CD4-positive, alpha-beta T cell treated with Interleukin-6 at 100 ng/mL for 8 hours (primary cell): ENCODE data around the gene CCDC81.

Source experiments
- DNase-seq: peaks from one replicate; pipeline ENCODE4 v3.0.0-alpha.2; 2020; ENCODE audit warnings: mixed read lengths, low spot score

Gene CCDC81

DNA sequence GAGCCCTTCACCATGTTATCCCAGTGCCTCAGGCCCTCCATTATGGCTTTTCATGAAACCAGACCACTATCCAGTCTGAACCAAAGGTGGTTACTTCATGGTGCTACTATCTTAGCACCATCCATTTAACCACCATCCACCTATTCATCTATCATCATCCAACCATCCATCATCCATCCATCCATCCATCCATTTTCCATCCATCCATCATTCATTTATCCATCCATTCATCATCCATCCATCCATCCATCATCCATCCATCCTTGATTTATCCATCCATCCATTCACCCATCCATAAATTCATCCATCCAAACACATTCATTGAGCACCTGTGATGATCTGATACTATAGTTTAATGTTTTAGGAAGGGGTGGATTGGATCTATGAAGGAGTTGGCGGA is 93.5 kb downstream of the CCDC81 start:
- no peak for DNase-seq

DNA sequence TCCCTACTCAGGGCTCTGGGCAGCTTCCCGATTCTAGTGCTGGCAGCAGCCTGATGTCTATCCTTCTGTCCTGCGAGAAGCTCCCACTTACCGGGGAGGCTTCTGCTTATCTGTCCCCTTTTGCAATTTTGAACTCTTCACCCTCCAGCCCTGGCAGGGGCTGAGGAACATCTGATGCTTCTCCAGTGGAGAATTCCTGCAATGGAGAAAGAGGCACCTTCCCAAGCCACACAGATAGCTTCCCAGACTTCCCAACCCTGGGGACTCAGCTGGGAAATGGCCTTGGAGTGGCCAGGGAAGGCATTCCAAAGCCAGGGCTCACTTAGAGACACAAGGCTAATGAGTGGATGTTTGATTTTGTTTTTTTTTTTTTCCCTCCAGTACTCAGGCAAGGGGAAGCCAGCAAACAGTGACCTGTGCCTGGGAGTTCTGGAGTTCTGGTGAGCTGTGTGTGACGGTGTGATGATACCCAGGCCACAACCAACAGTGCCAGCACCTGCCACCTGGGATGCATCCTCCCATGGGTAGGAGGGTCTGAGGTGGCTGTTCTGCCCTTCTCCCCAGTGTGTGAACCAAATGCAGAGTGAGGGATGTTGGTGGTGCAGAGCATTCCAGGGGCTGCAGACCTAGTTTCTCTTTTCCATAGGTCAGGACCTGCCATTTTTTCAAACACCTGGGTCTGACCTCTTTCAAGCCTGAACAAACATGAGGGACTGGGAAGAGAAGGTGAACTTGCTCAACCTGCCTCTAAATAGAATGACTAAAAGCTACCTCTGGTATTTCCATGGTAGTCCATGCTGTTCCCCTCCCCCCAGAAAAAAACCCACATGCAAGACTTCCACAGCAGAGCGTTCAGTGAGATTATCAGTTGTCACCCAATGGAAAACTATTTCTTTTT is 95.1 kb downstream of the CCDC81 start:
- DNase-seq: no peak
